ENCODE data around the gene COL9A3.

COL9A3 gene

DNA sequence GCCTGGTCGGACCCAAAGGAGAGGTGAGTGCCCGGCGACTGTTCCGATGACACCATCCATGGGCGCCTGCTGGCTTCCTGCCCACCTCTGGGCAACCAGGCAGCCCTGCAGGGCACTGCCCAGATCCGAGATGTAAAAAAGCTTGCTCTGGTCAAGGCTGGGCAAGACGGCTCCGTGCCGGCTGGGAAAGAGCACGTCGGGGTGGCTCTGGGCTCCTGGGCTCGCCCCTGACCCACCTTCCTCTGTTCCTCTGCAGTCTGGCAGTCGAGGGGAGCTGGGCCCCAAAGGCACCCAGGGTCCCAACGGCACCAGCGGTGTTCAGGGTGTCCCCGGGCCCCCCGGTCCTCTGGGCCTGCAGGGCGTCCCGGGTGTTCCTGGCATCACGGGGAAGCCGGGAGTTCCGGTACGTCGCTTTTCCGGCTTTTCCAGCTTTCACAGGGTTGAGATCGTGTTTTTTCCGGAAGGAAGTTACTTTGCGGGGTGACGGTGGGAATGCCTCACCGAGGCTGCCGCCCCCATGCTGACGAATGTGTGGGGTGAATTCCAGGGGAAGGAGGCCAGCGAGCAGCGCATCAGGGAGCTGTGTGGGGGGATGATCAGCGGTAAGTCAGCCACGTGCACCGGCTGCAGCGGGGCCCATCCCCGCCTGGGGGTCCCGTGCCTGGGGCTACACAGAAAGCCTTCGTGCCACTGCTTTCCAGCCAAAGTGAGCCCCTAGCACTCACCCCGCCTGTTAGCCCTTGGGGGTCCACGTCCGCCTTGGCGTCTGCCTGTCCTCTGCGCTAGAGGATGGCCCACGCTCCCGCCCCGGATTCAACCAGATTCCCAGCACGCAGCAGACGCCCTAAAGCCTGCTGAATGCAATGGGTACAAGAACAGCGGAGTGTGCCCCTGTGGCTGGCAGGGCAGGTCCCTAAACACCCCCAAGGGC, 19.3 kb downstream of the COL9A3 start:
- TF ChIP-seq, protein P1, sequence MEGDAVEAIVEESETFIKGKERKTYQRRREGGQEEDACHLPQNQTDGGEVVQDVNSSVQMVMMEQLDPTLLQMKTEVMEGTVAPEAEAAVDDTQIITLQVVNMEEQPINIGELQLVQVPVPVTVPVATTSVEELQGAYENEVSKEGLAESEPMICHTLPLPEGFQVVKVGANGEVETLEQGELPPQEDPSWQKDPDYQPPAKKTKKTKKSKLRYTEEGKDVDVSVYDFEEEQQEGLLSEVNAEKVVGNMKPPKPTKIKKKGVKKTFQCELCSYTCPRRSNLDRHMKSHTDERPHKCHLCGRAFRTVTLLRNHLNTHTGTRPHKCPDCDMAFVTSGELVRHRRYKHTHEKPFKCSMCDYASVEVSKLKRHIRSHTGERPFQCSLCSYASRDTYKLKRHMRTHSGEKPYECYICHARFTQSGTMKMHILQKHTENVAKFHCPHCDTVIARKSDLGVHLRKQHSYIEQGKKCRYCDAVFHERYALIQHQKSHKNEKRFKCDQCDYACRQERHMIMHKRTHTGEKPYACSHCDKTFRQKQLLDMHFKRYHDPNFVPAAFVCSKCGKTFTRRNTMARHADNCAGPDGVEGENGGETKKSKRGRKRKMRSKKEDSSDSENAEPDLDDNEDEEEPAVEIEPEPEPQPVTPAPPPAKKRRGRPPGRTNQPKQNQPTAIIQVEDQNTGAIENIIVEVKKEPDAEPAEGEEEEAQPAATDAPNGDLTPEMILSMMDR (conservative IDR thresholded peaks at IDR 0.05; ENCODE audit: low read depth, low read length), result no peak
- DNase-seq (ENCODE audit: low read depth), result no peak
- H3K4me3 ChIP-seq (ENCODE audit: low read length), result no peak overlapping the region

DNA sequence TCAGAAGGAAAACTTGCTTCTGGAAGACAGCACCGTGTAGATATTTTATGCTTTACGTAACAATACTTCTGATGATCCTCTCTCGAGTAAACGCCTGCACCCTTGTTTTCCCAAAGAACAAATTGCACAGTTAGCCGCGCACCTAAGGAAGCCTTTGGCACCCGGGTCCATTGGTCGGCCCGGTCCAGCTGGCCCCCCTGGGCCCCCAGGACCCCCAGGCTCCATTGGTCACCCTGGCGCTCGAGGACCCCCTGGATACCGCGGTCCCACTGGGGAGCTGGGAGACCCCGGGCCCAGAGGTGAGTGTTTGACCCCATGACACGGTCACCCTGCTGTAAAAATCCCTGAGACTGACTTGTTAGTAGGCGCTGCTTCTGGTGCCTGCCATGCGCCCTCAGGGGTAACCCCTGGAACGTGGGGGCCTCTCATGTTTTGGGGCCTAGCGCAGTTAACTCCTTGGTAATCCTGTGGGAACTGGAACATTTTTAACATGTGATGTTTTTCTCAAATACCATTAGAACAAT, 20.2 kb downstream of the COL9A3 start:
- DNase-seq (ENCODE audit: low read depth), result no peak
- H3K4me3 ChIP-seq (ENCODE audit: low read length), result no peak overlapping the region
- TF ChIP-seq, protein P1 (conservative IDR thresholded peaks at IDR 0.05; ENCODE audit: low read depth, low read length), result no peak

DNA sequence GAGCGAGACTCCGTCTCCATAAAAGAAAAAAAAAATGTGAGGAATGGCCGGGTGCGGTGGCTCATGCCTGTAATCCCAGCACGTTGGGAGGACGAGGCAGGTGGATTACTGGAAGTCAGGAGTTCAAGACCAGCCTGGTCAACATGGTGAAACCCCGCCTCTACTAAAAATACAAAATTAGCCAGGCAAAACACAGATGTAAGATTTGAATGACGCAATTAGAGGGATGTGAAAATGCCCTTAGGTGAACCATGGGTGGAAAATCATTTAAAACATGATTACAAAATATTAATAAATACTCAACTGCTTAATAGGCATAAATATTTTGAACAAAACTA, 20.9 kb downstream of the COL9A3 start:
- DNase-seq (ENCODE audit: low read depth), result no peak
- TF ChIP-seq, protein P1 (conservative IDR thresholded peaks at IDR 0.05; ENCODE audit: low read depth, low read length), result no peak
- no peak overlapping the region for H3K4me3 ChIP-seq (ENCODE audit: low read length)

DNA sequence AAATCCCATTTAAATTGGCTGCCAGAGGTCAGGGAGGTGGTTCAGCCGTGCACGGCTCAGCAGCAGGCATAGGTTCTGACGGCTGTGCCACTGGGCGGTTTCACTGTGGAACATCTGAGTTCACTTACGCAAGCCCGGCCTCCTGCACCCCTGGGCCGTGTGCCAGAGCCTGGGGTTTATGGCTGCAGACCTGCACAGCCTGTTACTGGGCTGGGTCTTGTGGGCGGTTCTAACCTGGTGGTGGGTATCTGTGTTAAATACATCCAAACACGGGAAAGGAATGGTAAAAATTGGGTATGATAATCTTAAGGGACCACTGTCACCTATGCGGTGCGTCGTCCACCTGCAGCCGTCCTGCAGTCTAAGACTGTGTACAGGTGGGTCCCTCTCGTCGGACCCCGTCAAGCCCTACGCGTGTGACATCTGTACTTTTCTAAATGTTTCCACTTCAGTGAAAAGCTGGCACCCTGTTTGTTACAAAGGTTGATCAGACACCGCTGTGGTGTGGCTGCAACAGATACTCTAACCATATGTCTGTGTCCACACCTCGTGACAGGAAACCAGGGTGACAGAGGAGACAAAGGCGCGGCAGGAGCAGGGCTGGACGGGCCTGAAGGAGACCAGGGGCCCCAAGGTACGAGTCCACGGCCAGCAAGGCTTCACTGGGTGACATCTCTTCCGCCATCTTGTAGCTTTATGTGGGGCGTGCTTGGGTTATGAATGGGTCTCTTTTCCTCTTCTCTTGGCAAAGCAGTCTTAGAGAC, 21.5 kb downstream of the COL9A3 start:
- no peak overlapping the region for H3K4me3 ChIP-seq (ENCODE audit: low read length)
- peak; percentile 87 for DNase-seq (ENCODE audit: low read depth)
- TF ChIP-seq, protein P1 (conservative IDR thresholded peaks at IDR 0.05; ENCODE audit: low read depth, low read length), result no peak

DNA sequence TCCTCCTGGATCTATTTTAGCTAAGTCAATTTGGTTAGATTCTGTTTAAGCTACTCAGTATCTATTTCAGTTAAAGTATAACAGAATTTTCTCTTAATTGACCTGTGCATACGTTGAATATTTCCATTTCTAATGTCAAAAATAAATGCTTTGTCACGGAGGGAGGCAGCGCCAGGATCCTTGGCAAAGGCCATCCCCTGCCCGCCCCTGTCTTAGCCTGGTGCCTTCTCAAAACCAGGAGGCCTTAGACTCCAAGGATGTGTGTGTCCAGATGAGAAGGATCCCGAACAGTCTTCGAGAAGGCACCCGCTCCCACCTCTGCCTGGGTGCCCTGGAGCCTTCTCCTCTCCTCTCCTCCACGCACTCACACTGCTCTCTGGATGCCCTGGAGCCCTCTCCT, 22.4 kb downstream of the COL9A3 start:
- DNase-seq (ENCODE audit: low read depth), result no peak
- TF ChIP-seq, protein P1 (conservative IDR thresholded peaks at IDR 0.05; ENCODE audit: low read depth, low read length), result no peak
- H3K4me3 ChIP-seq (ENCODE audit: low read length), result no peak overlapping the region

DNA sequence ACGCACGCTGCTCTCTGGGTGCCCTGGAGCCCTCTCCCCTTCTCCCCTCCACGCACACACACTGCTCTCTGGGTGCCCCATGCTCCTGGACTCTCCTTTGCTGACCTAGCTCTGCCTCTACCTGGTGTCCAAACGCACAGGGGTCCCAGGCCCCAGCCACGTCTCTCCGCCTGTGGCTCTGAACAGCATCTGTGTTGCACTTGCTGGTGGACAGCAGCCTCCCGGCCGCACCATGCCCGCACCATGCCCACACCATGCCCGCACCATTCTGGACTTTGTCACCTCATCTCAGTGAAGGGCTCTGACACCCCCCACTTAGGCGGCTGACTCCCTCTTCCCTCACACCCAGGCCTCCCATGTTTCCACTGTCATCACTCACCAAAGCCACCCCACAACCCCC, 23.0 kb downstream of the COL9A3 start:
- H3K4me3 ChIP-seq (ENCODE audit: low read length), result no peak overlapping the region
- TF ChIP-seq, protein P1 (conservative IDR thresholded peaks at IDR 0.05; ENCODE audit: low read depth, low read length), result no peak
- no peak for DNase-seq (ENCODE audit: low read depth)

Measured in retinal pigment epithelial cell (primary cell).